Fibroblast of gingiva (primary cell): ENCODE measurements around the gene ARF3.
A peak's percentile ranks its signal among the peaks of the same experiment; 100 is the strongest.
"Not testable (repeated sequence)": the region's sequence is repeated elsewhere in the genome, so short reads cannot be mapped to it uniquely, and the experiment has no call there.

ENCODE experiments used
- DNase-seq: peaks from one replicate; pipeline ENCODE4 v3.0.0-alpha.2; 2011; ENCODE audit warnings: low read depth

Gene ARF3

GRCh38 chr12:48929551-48929950 is 27.7 kb downstream of the ARF3 start:
- DNase-seq = no peak

GRCh38 chr12:48927261-48927660 is 30.0 kb downstream of the ARF3 start:
- peak; percentile 54 for DNase-seq

- DNase-seq = peak; percentile 54
Measured at GRCh38 chr12:48925304-48926011, 31.8 kb downstream of the ARF3 start, which contains the start of gene FKBP11. FKBP11 (minus strand) TSS chr12:48925492; CDS start chr12:48925428, 64 bp downstream.

- peak; percentile 17 for DNase-seq
Measured at GRCh38 chr12:48924617-48925303, 32.5 kb downstream of the ARF3 start.

- DNase-seq = no peak
Measured at GRCh38 chr12:48923117-48923516, 34.2 kb downstream of the ARF3 start.

- no peak for DNase-seq
Measured at GRCh38 chr12:48917857-48918537, 39.3 kb downstream of the ARF3 start.

- DNase-seq = no peak
Measured at GRCh38 chr12:48910196-48910595, 47.1 kb downstream of the ARF3 start.

GRCh38 chr12:48909698-48910097 is 47.6 kb downstream of the ARF3 start:
- not testable (repeated sequence) for DNase-seq

- DNase-seq = no peak
Measured at GRCh38 chr12:48907245-48907644, 50.0 kb downstream of the ARF3 start.

- DNase-seq = peak; percentile 77
Measured at GRCh38 chr12:48903982-48904411, 53.3 kb downstream of the ARF3 start.

- DNase-seq = peak; percentile 37
Measured at GRCh38 chr12:48903363-48903981, 53.8 kb downstream of the ARF3 start.

- no peak for DNase-seq
Measured at GRCh38 chr12:48901278-48901677, 56.0 kb downstream of the ARF3 start.

GRCh38 chr12:48899651-48900050 is 57.6 kb downstream of the ARF3 start:
- no peak for DNase-seq

GRCh38 chr12:48894271-48894670 is 63.0 kb downstream of the ARF3 start:
- peak; percentile 49 for DNase-seq

GRCh38 chr12:48890657-48891418 is 66.4 kb downstream of the ARF3 start:
- DNase-seq = peak; percentile 50

GRCh38 chr12:48889679-48890078 is 67.6 kb downstream of the ARF3 start:
- no peak for DNase-seq
